Upper lobe of right lung (tissue), 1 donor: Measurements from ENCODE around the gene ILF2. TPM values are rescaled to one million over a fixed set of nuclear protein-coding genes. Genes with fewer than 3 reads are reported as not detected.

Experiments
- ATAC-seq: fragments of 200-7000 bp; cut with Tn5 transposase; one replicate; pipeline ENCODE4 v1.9.1; 2020; ENCODE audit warnings: mild to moderate bottlenecking, moderate library complexity
- DNase-seq: peaks from one replicate; pipeline ENCODE4 v3.0.0-alpha.2; 2020
- H3K27ac ChIP-seq: fragments of 200-600 bp; one replicate; pipeline ENCODE4 v1.8.0; 2022
- H3K27me3 ChIP-seq: fragments of 200-600 bp; one replicate; pipeline ENCODE4 v1.8.0; 2022; ENCODE audit warnings: mild to moderate bottlenecking
- H3K36me3 ChIP-seq: fragments of 200-600 bp; one replicate; pipeline ENCODE4 v1.8.0; 2022
- H3K4me1 ChIP-seq: fragments of 200-600 bp; one replicate; pipeline ENCODE4 v1.8.0; 2022
- H3K4me3 ChIP-seq: fragments of 200-600 bp; one replicate; pipeline ENCODE4 v1.8.0; 2022; ENCODE audit warnings: mild to moderate bottlenecking
- H3K9me3 ChIP-seq: fragments of 200-600 bp; one replicate; pipeline ENCODE4 v1.8.0; 2022
- CTCF ChIP-seq: fragments of 200-600 bp; IDR thresholded peaks from one replicate; pipeline ENCODE4 v1.8.0; 2022; ENCODE audit warnings: antibody characterized with exemption
- intact Hi-C: fragments of 100-400 bp; cut with DNase I; formaldehyde crosslinking; loops from one replicate; pipeline ENCODE4 v1.11.0; 2022
- total RNA-seq: library from RNA; stranded (reverse); fragmentation: NEBNext Ultra II Directional; extraction: Animal tissue kit (Norgen Biotek cat#: 25700); gene quantifications from one replicate; pipeline ENCODE4 v1.2.1, GENCODE V29; 2021
- donor health status: DM: no; HTN: yes; CAD: no; lungs with severe emphysema.

The ILF2 gene
- total RNA-seq, 1 donor from 2014 or later = 86.1 TPM

GRCh38 chr1:153617663-153618062 is 53.1 kb downstream of the ILF2 start:
- intact Hi-C loops = no loop called here
- H3K4me3 ChIP-seq = no peak overlapping the region
- H3K36me3 ChIP-seq = no peaks in the 10 kb centered on the region
- no peak for TF ChIP-seq CTCF
- H3K4me1 ChIP-seq = peaks cover 12% of the 10 kb centered on the region
- DNase-seq = no peak
- H3K27me3 ChIP-seq = no peaks in the 10 kb centered on the region
- H3K9me3 ChIP-seq = no peaks in the 10 kb centered on the region
- H3K27ac ChIP-seq = no peak overlapping the region
- ATAC-seq = no peak

GRCh38 chr1:153616917-153617311 is 53.9 kb downstream of the ILF2 start:
- intact Hi-C loops = no loop called here
- peak; percentile 55 for ATAC-seq
- TF ChIP-seq CTCF = no peak
- Histone ChIP-seq H3K27ac (peak overlapping the region; percentile 72), H3K4me3 (no peak overlapping the region), H3K9me3 (no peaks in the 10 kb centered on the region), H3K4me1 (peaks cover 12% of the 10 kb centered on the region), H3K36me3 (no peaks in the 10 kb centered on the region), H3K27me3 (no peaks in the 10 kb centered on the region)
- peak; percentile 79 for DNase-seq

GRCh38 chr1:153616144-153616916 is 54.5 kb downstream of the ILF2 start, which contains the start of gene S100A14:
TSS of gene S100A14 (minus strand) at chr1:153616325. CDS start at chr1:153615858, 467 bp downstream.
- peak; percentile 92 for DNase-seq
- Histone ChIP-seq H3K27ac (peak within 1 kb of the TSS; percentile 72), H3K36me3 (no peaks in the 10 kb centered on the region), H3K4me1 (peaks cover 14% of the 10 kb centered on the region), H3K4me3 (peak within 1 kb of the TSS; percentile 37), H3K27me3 (no peaks in the 10 kb centered on the region), H3K9me3 (no peaks in the 10 kb centered on the region)
- no peak for TF ChIP-seq CTCF
- intact Hi-C loops = no loop called here
- peak; percentile 80 for ATAC-seq

GRCh38 chr1:153615406-153615805 is 55.4 kb downstream of the ILF2 start:
- peaks cover 21% of the 10 kb centered on the region for H3K4me1 ChIP-seq
- intact Hi-C loops = no loop called here
- no peaks in the 10 kb centered on the region for H3K9me3 ChIP-seq
- no peak for ATAC-seq
- TF ChIP-seq CTCF = no peak
- DNase-seq = no peak
- no peak overlapping the region for H3K27ac ChIP-seq
- H3K36me3 ChIP-seq = no peaks in the 10 kb centered on the region
- H3K27me3 ChIP-seq = no peaks in the 10 kb centered on the region
- H3K4me3 ChIP-seq = peak overlapping the region; percentile 37

GRCh38 chr1:153614906-153615305 is 55.9 kb downstream of the ILF2 start:
- intact Hi-C loops = no loop called here
- Histone ChIP-seq H3K9me3 (no peaks in the 10 kb centered on the region), H3K4me1 (peaks cover 26% of the 10 kb centered on the region), H3K36me3 (no peaks in the 10 kb centered on the region), H3K4me3 (peak overlapping the region; percentile 37), H3K27ac (no peak overlapping the region), H3K27me3 (no peaks in the 10 kb centered on the region)
- ATAC-seq (no peak), DNase-seq (no peak)
- TF ChIP-seq CTCF = no peak
